GM21528 (cell line): ENCODE measurements around the gene BHLHE40.

Experiments
- ATAC-seq: cut with Tn5 transposase; IDR thresholded peaks from one replicate; pipeline ENCODE4 v1.9.1; 2021; ENCODE audit warnings: mild to moderate bottlenecking, moderate library complexity; ENCODE audit not compliant: unreplicated experiment, low FRiP score

The BHLHE40 gene

DNA sequence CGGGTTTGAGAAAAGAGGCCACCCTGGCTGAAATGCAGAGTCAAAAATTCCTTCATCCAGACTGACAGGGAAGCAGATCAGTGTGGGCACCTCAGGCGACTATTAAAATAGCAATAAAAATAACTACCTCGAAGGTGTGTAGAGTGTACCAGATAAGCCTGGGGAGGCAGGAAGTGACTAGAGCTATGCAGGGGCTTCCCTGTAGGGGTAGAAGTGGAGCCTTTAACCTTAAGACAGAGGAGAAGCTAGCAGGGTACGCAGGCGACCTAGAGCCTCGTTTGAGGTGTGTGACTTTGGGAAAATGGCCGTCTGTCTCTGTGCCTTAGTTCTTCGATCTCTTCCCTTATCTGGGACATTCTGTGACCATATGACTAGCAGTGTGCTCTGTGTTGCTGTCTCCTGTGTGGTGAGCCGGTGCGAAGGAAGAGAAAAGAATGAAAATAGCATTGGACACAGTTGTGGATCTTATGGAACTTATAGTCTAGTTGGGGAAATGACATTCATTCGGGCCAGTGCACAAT is 17.6 kb downstream of the BHLHE40 start:
- no peak for ATAC-seq

DNA sequence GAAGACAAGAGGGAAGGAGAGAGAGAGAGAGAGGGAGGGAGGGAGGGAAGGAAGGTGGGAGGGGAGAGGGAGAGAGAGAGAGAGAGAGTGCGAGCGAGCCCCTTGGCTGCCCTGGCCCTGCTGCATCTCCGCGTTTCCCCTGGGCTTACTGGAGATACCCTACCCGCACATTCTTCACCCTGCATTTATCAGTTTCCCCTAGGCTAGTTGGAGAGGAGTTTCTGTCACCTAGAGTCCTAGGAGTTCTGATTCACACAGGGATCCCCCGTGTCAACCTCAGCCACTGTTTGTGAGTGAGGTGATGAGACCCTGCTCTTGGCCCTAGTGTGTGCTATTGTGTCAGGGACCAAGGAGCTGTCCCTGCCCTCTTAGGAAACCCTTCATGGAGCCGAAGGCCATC is 18.7 kb downstream of the BHLHE40 start:
- ATAC-seq = no peak

DNA sequence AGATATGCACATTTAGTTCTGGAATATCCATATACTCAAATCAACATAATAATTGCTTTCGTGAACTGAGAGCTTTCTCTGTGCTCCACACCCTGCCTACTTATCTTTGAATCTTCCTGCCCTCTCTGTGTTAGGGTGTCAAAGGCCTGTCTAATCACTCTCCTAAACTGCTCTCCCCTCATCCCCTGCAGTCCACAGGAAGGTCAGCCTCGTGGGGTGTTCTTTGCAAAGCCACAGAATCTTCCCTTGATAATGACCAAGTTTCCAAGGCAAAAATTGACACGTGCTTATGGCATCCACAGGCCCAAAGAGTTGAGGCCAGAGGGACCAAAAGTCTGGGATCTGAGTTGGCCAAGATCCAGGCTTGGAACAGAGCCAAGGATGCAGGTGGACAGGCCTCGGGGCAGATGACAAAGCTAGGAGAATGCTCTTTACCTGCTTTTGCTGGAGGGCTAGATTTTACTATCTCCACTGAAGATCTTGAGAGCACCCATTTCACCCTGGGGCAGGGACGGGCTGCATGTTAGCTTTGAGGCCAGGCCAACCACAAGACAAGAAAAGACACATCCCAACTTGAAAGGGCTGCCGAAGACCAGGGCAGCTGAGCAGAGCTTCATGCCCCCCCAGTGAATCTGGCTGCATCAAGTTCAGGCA is 20.4 kb downstream of the BHLHE40 start:
- no peak for ATAC-seq

DNA sequence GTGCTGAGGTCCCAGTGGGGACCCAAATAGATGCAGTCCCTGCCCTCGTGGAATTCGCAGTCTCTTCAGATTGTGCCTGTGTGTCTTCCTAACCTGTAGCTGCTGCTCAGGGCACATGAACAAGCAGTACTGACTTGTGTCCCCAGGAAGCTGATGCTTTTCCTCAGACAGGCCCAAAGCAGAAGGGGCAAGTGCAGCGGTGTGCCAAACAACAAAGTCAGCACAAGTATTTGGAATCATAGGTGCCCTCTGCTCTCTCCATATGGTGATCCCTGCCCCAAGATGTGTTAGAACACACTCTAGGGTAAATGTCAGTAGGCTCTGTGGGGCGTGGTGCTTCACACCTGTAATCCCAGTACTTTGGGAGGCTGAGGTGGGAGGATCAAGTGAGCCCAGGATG is 21.9 kb downstream of the BHLHE40 start:
- ATAC-seq = no peak

DNA sequence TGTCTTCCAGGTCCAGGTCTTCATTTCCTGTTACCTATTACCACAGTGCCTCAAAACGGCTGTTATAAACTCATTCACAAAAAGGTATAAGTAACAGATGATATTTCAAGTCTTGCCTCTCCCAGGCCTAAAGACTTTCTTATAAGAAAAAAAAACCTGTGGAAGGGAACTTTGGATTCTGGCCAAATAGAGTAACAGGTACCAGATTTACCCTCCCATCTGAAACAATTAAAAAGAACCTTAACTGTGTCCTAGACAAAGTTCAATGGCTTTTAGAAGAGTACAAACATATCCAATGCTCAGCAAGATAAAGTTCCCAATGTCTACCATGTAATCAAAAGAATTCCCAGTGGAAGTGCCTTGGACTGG is 22.6 kb downstream of the BHLHE40 start:
- no peak for ATAC-seq

DNA sequence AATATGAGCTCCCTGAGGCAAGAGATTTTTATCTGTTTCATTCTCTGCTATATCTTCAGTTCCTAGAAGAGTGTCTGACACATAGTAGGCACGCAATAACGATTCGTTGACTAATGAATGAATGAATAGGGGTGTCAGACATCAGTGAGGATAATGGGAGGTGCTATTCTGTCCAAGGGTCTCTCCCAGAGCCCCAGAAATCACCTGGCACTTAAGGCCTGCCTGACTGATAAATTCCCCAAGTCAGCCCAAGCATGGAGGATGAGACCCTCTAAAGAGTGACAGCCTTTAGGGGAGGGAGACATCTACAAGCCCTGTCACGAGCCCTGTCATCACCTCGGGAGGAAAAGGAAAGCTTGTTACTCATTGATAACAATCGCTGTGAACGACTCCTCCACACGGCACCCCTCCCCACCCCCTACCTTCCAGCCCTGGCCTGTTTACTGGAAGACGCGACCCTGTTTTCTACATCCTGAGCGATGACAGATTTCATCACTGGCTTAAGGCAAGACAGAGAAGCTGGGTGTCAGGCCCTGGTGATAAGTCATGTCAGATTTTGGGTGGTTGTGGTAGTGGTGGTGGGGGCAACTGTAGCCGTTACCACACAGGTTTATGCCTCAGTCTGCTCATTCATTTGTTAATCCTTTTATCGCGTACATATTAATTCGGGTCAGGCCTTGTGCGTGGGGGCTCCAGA is 23.1 kb downstream of the BHLHE40 start:
- ATAC-seq = no peak

DNA sequence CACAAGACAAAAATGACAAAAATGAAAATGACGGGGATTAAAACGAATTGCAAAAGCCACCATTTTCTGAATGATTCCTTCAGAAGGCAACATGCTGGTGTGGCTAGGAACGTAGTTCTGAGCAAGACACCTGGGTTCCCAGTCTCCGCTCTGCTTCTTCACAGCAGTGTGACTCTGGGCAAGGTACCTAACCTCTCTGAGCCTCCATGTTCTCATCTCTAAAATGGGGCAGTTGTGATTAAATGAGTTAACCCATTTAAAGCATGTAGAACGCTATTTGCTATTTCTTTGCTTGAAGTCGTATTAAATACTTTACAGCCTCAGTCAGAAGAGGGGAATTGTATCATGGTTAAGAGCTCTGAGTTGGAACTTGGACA is 23.6 kb downstream of the BHLHE40 start:
- no peak for ATAC-seq

DNA sequence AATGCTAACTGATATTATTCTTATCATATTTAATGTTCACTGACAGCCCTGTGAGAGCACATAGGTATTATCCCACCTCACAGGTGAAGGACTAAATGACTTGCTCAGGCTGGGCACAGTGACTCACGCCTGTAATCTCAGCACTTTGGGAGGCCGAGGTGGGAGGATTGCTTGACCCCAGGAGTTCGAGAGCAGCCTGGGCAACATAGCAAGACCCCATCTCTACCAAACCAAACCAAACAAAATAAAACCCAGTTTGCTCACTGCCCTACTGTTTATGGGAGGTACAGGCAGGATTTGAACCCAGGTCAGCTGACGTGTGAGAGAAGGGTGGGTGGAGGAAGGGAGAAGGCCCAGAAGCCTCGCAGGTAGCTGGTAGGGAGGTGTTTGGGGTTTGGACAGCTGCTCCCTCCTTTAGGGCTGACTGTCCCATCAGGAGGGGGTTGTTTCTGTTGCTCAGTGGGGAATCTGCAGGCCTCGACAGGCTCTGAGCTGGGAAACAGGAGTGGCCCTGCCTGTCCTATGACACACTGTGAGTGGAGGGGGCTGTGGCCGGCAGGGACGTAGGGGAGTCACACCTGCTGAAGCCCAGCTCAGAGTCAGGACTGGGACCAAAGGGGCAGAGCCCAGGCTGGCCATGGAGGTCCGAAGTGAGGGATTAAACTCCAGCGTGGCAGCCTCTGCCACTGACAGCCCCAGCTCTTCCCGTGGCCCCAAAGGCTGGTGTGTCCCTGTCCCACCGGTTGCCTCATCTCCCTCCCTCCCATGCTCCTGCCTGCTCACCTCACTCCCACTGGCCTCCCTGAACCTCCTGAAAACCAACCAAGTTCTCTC is 25.3 kb downstream of the BHLHE40 start:
- ATAC-seq = no peak

DNA sequence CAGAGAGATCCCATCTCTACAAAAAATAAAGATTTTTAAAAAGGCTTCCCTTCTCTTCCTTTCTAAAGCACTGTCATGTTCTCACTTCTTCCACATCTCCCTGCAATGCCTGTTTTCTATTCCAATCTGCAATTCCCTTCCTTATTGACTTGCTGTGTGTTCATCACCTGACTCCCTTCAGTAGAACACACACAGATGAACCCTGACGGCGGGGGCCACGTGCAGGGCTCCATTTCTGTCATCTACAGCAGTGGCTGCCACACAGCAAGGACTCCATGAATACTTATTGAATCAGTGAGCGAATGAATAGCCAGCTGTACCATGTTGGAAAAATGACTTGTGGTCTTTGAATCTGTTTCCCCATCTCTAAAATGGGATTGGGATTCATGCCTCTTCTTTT is 26.1 kb downstream of the BHLHE40 start:
- no peak for ATAC-seq

DNA sequence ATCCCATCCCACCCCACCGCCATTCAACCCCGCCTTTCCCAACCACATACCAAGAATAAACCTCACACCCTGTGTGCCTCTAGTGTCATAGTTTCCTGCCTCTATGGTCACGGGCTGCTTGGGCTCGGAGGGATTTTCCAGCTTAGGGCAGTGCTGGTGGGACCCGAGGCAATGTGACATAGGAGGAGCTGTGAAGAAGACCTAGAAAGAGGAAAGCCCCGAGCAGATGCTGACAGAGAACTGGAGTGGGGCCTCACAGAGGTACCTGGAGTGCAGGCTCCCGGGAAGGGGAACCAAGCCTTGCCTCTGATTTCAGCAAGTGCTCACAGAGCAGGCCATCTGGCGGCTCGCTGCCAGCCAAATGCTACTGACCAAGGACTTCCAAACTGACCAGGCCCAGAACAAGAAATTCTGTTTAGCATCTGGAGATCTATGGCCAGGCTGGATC is 27.5 kb downstream of the BHLHE40 start:
- peak; percentile 69 for ATAC-seq

DNA sequence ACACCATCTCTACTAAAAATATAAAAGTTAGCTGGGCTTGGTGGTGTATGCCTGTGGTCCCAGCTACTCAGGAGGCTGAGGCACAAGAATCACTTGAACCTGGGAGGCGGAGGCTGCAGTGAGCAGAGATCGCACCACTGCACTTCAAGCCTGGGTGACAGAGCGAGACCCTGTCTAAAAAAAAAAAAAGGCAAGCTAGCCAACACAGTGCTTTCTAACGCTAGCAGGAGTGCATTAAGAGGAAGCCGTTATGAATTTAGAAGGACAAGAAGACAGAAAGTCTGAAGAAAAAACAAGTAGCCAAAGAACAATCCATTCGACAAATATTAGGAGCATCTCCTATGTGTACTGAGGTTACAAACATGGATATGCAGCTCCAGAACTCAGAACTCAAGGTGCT is 28.6 kb downstream of the BHLHE40 start:
- ATAC-seq = no peak

DNA sequence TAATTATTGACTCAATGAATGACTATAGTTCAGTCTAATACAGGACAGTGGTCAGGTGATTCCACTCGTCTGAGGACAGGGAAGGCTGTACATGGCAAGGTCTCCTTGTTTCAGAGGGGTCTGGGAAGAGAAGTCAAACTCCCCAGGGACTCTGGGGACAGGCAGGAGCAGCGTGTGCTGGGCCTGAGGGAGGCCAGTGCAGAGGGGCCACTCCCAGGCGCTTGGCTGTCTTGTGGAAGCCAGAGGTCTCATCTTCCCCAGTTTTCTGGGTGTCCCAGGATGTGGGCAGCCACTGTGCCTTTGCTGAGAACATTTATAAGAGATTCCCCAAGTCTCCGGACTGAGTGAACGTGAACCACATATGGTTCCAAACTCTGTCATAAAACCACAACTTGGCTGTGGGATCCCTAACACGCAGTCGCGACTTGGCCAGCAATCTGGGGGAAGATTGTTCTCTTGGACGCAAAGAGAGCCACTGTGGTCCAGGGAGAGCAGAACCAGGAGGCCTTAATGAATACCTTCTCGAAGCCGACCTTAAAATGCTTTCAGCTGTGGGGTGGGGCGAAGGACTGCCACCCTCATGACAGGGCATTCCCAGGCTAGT is 30.4 kb downstream of the BHLHE40 start:
- no peak for ATAC-seq

DNA sequence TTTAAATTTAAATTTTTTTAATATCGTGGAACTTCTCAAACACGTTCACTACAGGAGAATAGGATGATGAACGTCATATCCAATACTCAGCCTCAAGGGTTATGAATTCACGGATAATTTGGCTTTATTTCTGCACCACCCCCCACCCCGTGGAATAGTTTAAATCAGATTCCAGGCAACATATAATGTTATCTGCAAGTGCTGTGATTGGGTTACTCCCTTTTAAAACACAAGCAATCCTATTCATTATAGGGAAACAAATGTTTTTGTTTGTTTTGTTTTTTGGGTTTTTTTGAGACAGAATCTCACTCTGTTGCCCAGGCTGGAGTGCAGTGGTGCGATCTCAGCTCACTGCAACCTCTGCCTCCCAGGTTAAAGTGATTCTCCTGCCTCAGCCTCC is 30.9 kb downstream of the BHLHE40 start:
- ATAC-seq = no peak

DNA sequence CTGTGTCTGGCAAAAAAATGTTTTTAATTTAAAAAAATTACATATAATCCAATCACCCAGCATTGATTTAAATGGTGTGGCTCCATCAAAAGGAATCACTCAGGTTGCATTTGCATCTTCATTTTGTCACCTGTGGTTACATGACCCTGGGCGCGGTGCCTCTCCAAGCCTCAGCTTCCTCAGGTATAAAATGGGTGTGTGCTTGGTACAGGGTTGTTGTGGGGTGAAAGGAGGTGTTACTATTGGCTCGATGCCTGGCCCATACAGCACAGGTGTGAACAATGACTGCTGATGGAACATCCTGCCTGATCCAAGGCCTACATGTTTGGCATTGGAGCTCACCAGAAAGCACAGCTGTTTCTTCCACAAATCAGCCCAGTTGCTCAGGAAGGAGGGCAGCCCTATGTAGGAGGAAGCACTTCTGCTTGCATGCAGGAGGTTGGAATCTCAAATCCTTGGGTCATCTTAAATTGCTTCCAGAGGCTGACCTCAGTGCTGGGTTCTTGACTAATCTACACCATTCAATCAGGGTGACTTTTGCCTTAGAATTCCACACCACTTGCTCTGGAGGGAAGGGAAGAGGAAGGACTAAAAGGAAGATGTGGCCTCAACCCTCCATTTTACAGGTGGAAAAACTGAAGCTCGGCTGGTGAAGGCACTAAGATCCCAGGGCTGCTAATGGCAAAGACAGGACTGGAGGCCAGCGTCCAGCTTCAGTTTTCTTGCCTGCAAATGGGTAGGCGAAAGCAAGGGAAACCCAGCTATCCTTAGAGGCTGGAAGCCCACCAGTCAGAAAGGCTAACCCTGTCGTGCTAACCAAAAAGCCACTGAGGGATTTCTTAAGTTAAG is 31.7 kb downstream of the BHLHE40 start:
- ATAC-seq = no peak

DNA sequence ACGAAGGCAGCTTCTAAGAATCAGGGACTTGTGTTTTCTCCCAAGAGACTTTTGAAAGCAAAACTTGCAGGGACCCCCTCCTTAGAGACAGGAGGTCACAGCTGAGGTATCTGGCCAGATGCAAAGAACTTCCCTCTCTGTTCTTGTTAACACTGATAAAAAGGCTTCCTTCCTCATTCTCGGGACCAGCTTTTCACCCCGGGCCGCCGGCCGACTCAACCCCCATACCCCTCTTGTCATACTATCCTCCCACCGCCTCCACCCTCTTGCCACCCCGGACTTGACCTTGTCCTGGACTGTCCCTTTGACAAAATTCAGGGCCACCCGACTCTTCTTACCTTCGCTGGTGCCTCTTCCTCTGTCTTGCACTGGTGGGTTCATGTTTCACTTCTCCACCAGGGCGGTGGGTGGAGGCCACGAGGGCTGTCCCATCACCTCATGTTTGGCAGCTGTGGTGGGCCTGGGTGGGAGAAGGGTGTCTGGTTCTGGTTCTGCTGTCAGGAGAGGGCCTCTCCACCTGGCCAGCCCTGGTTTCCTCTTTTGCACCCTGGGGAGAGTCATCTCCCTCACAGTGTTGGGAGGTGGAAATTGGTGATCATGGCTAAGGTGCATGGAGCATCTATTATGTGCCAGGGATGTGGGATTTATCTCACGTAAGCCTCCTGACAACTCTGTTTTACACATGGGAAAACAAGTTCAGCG is 32.5 kb downstream of the BHLHE40 start:
- ATAC-seq = peak; percentile 56

DNA sequence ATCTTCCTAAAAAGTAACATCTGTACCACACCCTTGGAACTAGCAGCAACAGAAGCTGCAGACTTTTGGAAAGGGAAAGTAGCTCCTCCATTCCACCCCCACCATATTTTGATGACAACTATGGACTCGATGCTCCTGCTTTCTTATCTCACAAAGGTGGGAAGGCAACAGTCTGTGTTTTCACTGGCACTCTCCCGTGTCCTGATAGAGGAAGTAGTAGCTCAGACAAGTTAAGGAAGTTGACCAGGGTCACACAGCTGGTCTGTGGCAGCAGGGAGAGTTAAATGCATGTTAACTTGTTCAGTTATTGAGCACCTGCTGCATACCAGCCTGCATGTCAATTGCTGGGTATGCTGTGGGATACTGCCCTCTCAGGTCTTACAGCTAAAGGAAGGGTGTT is 33.1 kb downstream of the BHLHE40 start:
- ATAC-seq = peak; percentile 8

DNA sequence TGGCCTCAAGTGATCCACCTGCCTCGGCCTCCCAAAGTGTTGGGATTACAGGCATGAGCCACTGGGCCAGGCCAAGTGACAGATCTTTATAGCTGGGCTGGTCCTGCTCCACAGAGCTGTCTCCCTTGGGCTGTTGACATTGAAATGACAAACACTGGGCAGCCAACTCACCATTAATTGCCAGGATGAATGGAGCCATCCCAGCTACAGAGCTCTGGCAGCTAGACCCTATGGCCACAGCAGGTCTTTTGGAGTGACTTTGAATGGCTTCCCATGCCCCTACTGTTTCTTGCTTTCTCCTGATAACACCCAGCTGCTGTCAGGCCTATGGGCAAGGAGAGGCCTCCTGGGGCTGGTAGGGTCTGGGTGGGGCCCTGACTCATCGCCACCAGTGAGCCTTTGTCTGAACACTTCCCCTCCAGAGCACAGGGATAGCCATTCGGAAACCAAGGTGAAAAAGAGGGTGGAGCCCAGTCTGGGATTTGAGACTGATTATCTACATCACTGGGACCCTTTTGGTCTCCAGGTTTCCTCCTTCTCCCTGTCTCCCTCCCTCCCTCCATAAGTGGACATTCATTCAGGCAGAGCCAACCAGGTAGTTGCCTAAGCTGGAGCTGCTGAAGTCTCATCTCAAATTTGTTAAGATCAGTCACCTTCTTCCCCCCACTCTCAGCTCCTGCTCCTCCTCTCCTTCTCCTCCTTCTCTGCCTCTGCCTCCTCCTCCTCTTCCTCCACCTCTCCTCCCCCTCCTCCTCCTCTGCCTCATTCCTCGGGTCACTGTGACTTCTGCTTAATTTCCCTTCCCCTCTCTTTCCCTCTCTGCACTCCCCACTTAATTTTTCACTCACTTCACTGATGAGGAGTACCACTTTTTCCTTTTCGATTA is 34.0 kb downstream of the BHLHE40 start:
- ATAC-seq = no peak

DNA sequence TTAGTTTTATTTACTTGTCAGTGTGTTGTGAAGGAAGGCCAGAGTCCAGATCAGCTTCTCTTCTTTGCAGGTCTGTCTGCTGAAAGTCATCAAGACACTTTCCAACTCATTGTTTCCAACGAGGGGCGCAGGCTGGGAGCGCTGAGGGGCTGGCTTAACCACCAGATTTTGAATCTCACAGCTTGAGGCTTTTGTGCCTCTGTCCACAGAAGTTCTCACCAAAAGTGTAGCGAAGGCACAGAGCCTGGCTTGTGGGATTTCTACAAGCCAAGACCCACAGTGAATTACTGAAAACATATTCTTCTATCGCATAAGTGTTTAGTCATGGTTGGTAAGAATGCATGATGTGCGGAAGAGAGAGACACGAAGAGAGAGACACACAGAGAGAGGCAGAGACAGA is 35.2 kb downstream of the BHLHE40 start:
- ATAC-seq = no peak

DNA sequence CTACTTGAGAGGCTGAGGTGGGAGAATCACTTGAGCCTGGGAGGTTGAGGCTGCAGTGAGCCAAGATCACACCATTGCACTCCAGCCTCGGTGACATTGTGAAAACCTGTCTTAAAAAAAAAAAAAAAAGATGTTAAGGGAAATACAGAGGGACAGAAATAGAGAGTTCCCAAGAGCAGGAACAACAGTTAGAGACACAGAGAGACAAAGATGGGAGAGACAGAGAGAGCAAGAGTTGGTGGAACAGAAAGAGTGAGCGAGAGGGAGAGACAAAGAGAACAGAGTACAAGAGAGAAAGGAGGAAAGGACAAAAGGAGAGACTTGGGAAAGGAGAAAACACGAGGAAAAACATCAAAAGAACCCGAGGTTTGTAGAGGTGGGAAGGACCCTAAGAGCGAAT is 35.8 kb downstream of the BHLHE40 start:
- ATAC-seq = no peak
